ENCODE measurements around the gene GABARAPL2. TPM values are rescaled to one million over a fixed set of nuclear protein-coding genes. Genes with fewer than 3 reads are reported as not detected.

The GABARAPL2 gene
- polyA plus RNA-seq, 4 donors = 194 to 206 (median 199) TPM

- no peak for DNase-seq (ENCODE audit: low read depth in 4 of 4, low spot score in 3 of 4)
These were observed 15.9 kb upstream of the GABARAPL2 start for GRCh38 chr16:75550211-75550662.

DNA sequence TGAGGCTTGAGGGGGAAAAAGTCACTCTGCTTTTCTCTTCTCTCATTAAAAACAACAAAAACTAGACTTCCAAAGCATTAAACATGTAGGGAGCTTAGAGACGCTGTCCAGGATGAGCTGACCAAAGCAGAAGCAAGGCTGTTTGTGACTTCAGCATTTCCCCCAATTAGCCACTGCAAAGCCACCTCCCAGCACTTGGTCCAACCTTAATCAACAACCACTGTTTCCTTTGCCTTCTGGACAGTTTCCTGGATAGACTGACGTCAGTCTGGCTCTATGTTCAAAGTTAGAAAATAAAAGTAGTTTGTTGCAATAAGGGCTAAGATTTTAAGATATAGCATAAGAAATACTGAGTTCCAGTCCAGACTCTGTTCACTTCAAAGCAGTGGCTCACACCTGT lies 13.2 kb upstream of the GABARAPL2 start:
- DNase-seq (ENCODE audit: low read depth in 4 of 4, low spot score in 3 of 4) = no peak

GRCh38 chr16:75555213-75555706 lies 10.9 kb upstream of the GABARAPL2 start:
- peak; percentile 70 to 81 (median 76) for DNase-seq (ENCODE audit: low read depth in 4 of 4, low spot score in 3 of 4)

DNA sequence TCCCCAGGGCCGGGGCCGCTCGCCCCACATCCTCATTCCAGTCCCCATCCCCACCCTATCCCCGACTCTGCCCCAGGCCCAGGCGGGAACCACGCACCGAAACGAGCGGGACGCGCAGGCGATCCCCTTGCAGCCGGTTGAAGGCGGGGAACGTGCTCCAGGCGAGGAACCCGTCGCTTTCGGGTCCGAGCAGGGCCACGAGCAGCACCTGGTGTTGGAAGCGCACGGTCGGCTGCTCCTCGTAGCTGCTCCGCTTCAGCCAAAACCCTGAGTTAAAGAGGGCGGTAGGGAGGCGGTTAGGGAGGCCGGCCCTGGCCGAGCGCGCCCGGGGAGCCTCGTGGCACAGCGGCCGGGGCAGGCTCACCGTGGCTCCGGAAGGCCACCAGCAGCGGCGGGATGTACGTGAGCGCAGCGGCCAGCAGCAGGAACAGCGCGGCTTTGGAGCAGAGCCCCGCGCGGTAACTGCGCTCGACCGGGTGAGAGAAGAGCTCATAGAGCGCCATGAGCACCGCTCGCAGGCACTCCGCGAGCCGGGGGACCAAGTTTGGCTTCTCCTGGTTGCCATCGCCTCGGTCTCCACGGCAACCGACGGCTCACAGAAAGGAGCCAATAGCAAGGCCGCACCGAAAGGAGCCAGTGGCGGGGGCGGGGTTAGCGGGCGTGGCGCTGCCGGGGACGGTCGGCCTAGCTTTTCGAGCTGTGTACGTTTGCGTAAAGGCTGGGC lies 10.3 kb upstream of the GABARAPL2 start, which contains the start of gene TMEM231:
TMEM231 (minus strand) TSS at position 546 of the 724 bp plus-strand sequence; CDS start at position 503, 43 bp downstream.
- peak; percentile 86 to 91 (median 88) for DNase-seq (ENCODE audit: low read depth in 4 of 4, low spot score in 3 of 4)

DNA sequence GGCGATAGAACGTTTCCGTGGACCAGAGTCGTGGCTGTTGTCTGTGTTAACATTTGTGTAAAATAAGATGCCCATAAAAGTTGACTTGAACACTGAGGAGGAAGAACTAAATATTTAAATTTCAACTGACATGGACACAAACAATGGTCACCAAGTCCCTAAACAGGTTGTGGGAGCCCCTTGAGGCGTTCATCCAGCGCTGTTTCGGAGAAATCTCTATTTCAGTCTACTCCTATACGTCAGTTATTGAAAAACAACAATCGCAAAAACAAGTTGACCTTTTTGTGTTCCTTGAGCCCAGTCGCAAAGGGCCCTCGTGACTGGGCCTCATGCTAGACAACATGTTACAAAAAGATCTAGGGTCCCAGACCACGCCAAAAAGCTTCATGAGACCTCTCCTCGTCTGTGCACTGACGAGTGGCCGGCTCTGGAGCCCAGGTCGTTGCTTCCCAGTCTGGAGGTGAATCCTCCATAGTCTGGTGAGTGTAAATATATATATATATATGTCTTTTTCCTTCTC lies 9.7 kb upstream of the GABARAPL2 start:
- no peak for DNase-seq (ENCODE audit: low read depth in 4 of 4, low spot score in 3 of 4)

- DNase-seq (ENCODE audit: low read depth in 4 of 4, low spot score in 3 of 4) = no peak
These were observed 7.3 kb upstream of the GABARAPL2 start for GRCh38 chr16:75558846-75559401.

DNA sequence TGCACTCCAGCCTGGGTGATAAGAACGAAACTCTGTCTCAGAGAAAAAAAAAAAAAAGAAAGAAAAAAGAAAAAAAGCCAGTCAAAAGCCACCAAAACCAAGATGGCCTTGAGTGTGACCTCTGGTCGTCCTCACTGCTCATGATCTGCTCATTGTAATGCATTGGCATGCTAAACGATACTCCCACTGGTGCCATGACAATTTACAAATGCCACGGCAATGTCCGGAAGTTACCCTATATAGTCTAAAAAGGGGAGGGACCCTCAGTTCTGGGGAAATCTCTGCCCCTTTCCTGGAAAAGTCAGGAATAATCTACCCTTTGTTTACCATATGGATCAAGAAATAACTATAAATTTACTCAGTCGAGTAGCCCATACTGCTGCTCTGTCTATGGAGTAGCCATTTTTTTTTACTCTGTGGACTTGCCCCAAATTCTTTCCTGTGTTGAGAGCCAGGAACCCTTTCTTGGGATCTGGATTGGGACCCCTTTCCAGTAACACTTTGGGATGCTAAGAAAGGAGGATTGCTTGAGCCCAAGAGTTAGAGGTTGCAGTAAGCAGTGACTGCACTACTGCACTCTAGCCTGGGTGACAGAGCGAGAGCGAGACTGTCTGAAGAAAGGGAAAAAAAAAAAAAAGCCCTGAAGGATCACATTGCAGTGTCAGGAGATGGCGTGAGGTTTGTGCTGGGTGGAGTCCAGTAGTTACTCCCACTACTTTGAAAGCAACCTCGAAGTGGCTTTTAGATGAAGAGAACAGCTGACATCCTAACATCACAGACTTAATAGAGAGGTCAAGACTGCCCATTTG lies 6.4 kb upstream of the GABARAPL2 start:
- no peak for DNase-seq (ENCODE audit: low read depth in 4 of 4, low spot score in 3 of 4)

DNA sequence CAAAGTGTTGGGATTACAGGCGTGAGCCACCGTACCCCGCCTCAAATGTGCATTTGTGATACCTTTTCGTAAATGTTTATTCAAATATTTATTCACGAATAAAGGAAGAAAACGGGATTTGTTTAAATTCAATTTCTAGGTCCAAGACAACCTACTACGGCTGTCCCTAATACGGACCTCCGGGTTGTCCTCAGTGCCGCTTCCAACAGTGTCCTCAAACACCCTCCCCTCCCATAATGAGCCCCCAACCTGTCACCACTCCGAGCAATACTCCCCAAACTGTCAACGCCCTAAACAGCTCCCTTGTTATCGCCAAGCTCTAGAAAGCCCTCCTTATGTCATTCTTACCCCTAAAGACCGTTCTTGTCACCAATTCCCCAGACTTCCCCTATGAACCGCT lies 539 bp upstream of the GABARAPL2 start:
- DNase-seq (ENCODE audit: low read depth in 4 of 4, low spot score in 3 of 4) = no peak

DNA sequence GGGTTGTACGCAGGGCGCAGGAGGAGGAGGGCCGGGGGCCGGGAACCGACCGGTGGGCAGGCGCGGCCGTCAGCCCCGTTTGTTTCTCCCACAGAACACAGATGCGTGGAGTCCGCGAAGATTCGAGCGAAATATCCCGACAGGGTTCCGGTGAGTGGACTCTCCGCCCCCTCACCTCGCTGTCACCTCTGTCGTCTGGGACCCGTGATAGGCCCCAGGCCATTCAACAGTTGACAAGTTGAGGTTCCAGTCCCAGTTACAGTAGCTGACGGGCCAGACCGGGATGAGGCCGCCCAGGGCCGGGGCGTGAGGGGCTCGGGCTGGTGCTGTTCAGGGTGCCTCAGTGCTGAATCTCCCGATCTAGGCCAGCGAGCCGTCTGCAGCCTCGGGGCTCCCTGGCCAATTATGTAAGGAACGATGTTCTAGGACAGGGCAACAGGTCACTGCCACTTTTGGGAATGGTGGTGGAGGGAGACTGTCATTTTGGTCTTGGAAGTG lies 628 bp downstream of the GABARAPL2 start:
- DNase-seq (ENCODE audit: low read depth in 4 of 4, low spot score in 3 of 4) = no peak

DNA sequence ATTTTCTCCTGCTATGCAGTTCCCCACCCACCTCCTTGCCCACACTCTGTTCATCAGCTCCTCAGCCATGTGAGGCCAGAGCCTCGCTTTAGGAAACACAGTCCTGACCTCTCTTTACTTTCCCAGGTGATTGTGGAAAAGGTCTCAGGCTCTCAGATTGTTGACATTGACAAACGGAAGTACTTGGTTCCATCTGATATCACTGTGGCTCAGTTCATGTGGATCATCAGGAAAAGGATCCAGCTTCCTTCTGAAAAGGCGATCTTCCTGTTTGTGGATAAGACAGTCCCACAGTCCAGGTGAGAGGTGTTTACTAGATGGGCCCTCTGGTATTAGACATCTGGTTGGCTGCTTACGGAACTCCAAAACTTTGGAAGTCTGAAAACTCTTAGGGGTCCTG lies 1.7 kb downstream of the GABARAPL2 start:
- DNase-seq (ENCODE audit: low read depth in 4 of 4, low spot score in 3 of 4) = no peak

DNA sequence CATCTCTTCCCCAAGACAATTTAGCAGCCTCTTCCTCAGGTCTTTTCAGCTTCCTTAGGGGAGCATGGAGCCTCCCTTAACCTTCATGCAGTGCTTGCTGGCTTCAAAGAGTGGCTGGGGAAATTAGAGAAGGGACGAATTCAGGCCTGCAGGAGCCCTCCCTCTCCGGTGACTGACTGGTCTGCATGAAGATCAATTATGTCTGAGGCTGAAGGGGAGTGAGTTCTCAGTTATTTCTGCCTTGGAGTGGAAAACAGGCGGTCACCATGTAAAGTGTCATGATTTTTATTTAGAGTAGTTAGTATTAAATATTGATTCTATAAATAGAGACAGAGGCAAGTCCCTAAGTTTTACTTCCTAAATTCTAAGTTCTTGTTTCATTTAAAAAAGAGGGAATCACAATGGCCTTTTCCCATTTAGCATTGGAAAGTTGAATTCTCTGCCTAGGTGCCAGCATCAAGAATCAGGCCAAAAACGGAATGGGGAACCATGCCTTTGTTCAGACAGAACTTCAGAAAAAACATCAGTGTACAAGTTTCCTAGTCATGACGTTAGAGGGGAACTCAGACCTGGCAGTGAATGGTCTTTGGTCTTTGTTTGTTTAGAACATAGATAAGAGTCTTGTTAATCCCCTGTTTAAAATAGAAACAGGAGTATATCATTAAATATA lies 4.4 kb downstream of the GABARAPL2 start:
- DNase-seq (ENCODE audit: low read depth in 4 of 4, low spot score in 3 of 4) = no peak

DNA sequence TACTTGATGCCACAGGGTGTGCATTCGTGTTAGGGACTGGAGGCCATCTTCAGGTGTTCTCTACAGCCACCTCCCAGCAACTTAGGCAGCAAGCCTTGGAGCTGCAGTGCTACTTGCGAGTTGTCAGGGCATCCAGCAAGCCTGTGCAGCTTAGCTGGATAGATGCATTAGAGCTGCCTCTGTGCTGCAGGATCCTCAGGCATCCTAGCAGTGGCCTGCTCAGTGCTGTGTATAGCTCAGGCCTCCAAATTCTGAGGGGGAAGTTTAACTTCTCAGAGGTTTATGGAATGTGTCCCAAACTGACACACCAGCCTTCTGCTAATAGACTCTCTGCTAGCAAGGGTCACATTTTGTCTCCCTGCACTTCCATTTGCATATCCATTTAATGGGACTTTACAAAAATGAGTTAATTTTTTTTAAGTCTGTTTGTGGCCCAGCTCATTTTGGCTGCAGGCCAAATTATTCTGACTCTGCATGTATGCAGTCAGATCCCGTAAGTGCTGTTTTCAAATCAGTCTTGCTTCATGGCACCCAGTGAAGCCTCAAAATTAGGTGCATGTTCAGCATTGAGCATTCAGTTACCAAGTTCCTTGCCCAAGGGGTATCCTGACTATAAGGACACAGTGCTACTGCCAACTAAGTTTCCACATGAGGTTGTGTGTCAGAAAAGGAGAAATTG lies 6.8 kb downstream of the GABARAPL2 start:
- no peak for DNase-seq (ENCODE audit: low read depth in 4 of 4, low spot score in 3 of 4)

DNA sequence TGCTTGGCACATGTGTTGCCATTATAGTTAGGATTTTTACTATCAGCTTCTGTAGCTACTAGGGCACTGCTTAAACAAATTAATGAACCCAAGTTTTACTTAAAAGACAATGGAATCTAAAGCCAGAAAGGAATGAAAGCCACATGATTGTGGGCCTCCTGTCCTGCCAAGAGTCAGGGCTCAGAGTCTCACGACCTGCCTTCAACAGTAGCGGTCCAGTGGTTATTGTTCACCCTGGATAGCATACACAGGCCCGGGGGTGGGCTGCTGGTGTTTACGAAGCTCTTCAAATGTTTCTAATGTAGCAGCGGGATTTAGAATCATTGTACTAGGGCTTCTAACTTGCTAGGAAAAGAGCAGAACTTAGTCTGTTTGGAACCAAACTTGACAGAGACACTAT lies 7.8 kb downstream of the GABARAPL2 start:
- DNase-seq (ENCODE audit: low read depth in 4 of 4, low spot score in 3 of 4) = no peak

GRCh38 chr16:75575958-75576357 lies 9.8 kb downstream of the GABARAPL2 start:
- no peak for DNase-seq (ENCODE audit: low read depth in 4 of 4, low spot score in 3 of 4)

DNA sequence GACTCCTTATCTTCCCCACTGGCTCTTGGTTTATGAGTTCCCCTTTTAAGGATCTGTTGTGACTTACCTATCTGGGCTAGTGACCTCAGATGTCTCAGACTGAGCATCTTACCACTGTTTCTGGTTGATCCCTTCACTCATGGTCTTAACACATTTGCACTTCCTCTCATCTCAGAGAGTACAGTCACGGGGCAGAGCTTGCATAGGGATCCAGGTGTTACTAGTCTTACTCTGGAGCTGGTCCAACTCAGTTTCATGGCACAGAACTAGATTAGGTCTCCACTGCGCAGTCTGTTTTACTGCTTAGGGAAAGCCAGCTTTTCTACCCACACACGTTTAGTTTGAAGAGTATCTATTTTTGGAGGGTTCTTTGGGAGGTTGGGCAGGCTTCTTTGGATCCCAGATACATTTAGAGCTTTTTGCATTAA lies 10.2 kb downstream of the GABARAPL2 start:
- no peak for DNase-seq (ENCODE audit: low read depth in 4 of 4, low spot score in 3 of 4)

GRCh38 chr16:75578212-75578611 lies 12.0 kb downstream of the GABARAPL2 start:
- DNase-seq (ENCODE audit: low read depth in 4 of 4, low spot score in 3 of 4) = no peak

DNA sequence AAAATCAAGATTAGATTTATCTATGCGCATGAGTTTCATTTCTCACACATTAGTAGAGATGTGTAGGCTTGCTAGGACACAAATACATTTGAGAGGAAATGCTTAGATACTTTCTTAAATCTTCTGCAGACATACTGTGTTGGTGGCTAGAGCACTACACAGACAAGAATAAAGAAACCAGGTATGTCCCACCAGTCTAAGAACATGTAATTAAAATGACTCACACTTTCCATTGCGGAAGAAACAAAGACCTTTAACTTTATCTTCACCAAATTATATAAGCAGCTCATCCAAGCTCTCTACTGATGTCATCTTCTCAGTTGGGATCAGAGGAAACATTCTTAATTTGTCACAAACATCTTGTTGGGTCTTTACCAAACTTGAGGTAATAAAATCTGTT lies 12.5 kb downstream of the GABARAPL2 start:
- no peak for DNase-seq (ENCODE audit: low read depth in 4 of 4, low spot score in 3 of 4)

GRCh38 chr16:75579281-75579834 lies 13.2 kb downstream of the GABARAPL2 start:
- no peak for DNase-seq (ENCODE audit: low read depth in 4 of 4, low spot score in 3 of 4)

GRCh38 chr16:75584108-75584507 lies 17.9 kb downstream of the GABARAPL2 start:
- no peak for DNase-seq (ENCODE audit: low read depth in 4 of 4, low spot score in 3 of 4)

Measured in right renal pelvis (tissue), 4 donors.